HG03139 (cell line): ENCODE results near the gene AATK.
"Not testable (repeated sequence)": the region's sequence is repeated elsewhere in the genome, so short reads cannot be mapped to it uniquely, and the experiment has no call there.

Source experiments
- ATAC-seq: cut with Tn5 transposase; IDR thresholded peaks from one replicate; pipeline ENCODE4 v1.9.1; 2021; ENCODE audit not compliant: unreplicated experiment

The AATK gene

GRCh38 chr17:81080019-81080418, 86.0 kb downstream of the AATK start:
- ATAC-seq: no peak

- ATAC-seq: not testable (repeated sequence)
Measured at GRCh38 chr17:81078026-81078913, 87.8 kb downstream of the AATK start.

- ATAC-seq: no peak
Measured at GRCh38 chr17:81076141-81076679, 89.8 kb downstream of the AATK start.

GRCh38 chr17:81075307-81075706, 90.7 kb downstream of the AATK start:
- no peak for ATAC-seq

GRCh38 chr17:81074875-81075274, 91.1 kb downstream of the AATK start:
- no peak for ATAC-seq

GRCh38 chr17:81073967-81074839, 91.8 kb downstream of the AATK start:
- ATAC-seq: no peak

GRCh38 chr17:81071761-81072741, 94.0 kb downstream of the AATK start:
- no peak for ATAC-seq

- ATAC-seq: no peak
Measured at GRCh38 chr17:81070541-81071246, 95.3 kb downstream of the AATK start.

GRCh38 chr17:81069135-81069645, 96.8 kb downstream of the AATK start:
- ATAC-seq: no peak

GRCh38 chr17:81068411-81069134, 97.4 kb downstream of the AATK start:
- ATAC-seq: no peak

- no peak for ATAC-seq
Measured at GRCh38 chr17:81067391-81067811, 98.6 kb downstream of the AATK start.
